Breast epithelium (tissue), 4 donors: Measurements from ENCODE around the gene TAB3. TPM values are rescaled to one million over a fixed set of nuclear protein-coding genes. Genes with fewer than 3 reads are reported as not detected.
A peak's percentile ranks its signal among the peaks of the same experiment; 100 is the strongest.

Experiments
- DNase-seq, 2 donors: peaks; one replicate each; pipeline ENCODE4 v3.0.0-alpha.2; 2019; ENCODE audit warnings: low spot score in 2 of 2
- H3K27ac ChIP-seq, 2 donors: fragments of 200-600 bp; sonication (generic) in 1 of 2; one replicate each; pipeline ENCODE4 v1.5.1; 2016 to 2019; ENCODE audit warnings: mild to moderate bottlenecking in 1 of 2
- H3K27me3 ChIP-seq, 2 donors: fragments of 200-600 bp; sonication (generic) in 1 of 2; one replicate each; pipeline versions ENCODE4 v1.5.1 to v1.6.0; 2017 to 2019; ENCODE audit warnings: control low read depth in 1 of 2, mild to moderate bottlenecking in 1 of 2
- H3K36me3 ChIP-seq: fragments of 200-600 bp; one replicate; pipeline ENCODE4 v1.5.1; 2019
- H3K4me1 ChIP-seq, 2 donors: fragments of 200-600 bp; sonication (generic); one replicate each; pipeline ENCODE4 v1.5.1; 2016 to 2019; ENCODE audit warnings: control low read depth in 1 of 2
- H3K4me3 ChIP-seq, 3 donors: fragments of 200-600 bp; sonication (generic); 1 replicate in 2 of 3; 2 replicates in 1 of 3; pipeline ENCODE4 v1.5.1; 2016 to 2019; ENCODE audit warnings: mild to moderate bottlenecking in 3 of 3, moderate library complexity in 2 of 3
- H3K9me3 ChIP-seq, 2 donors: fragments of 200-600 bp; sonication (generic) in 1 of 2; one replicate each; pipeline ENCODE4 v1.5.1; 2016 to 2019; ENCODE audit warnings: control low read depth in 1 of 2
- POLR2A ChIP-seq: fragments of 450-650 bp; IDR thresholded peaks from one replicate; pipeline ENCODE4 v1.6.1; 2016; ENCODE audit warnings: antibody characterized with exemption, mild to moderate bottlenecking, moderate library complexity
- POLR2AphosphoS5 ChIP-seq, 3 donors: sonication (generic); formaldehyde crosslinking; IDR thresholded peaks; one replicate each; pipeline ENCODE4 v1.6.1; 2017; ENCODE audit warnings: antibody characterized with exemption in 3 of 3
- intact Hi-C: fragments of 100-400 bp; cut with DNase I; formaldehyde crosslinking; loops from one replicate; pipeline ENCODE4 v1.15.1; 2023; ENCODE audit warnings: low total_unique reads
- total RNA-seq, 3 donors: library from RNA; depleted of rRNA; stranded (reverse); fragments of >200 nt; gene quantifications; one replicate each; pipeline ENCODE4 v1.1.0, GENCODE V29; 2016
- TF ChIP-seq, protein P1 (sequence below), 3 donors: fragments of 450-650 bp; IDR thresholded peaks; one replicate each; pipeline ENCODE4 v1.5.1; 2016 to 2017; ENCODE audit warnings: antibody characterized with exemption in 3 of 3, mild to moderate bottlenecking in 3 of 3, moderate library complexity in 3 of 3

The TAB3 gene, protein sequence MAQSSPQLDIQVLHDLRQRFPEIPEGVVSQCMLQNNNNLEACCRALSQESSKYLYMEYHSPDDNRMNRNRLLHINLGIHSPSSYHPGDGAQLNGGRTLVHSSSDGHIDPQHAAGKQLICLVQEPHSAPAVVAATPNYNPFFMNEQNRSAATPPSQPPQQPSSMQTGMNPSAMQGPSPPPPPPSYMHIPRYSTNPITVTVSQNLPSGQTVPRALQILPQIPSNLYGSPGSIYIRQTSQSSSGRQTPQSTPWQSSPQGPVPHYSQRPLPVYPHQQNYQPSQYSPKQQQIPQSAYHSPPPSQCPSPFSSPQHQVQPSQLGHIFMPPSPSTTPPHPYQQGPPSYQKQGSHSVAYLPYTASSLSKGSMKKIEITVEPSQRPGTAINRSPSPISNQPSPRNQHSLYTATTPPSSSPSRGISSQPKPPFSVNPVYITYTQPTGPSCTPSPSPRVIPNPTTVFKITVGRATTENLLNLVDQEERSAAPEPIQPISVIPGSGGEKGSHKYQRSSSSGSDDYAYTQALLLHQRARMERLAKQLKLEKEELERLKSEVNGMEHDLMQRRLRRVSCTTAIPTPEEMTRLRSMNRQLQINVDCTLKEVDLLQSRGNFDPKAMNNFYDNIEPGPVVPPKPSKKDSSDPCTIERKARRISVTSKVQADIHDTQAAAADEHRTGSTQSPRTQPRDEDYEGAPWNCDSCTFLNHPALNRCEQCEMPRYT
- total RNA-seq, result 10 to 100 TPM; 20.6 to 40.5 (median 27.2) TPM

DNA sequence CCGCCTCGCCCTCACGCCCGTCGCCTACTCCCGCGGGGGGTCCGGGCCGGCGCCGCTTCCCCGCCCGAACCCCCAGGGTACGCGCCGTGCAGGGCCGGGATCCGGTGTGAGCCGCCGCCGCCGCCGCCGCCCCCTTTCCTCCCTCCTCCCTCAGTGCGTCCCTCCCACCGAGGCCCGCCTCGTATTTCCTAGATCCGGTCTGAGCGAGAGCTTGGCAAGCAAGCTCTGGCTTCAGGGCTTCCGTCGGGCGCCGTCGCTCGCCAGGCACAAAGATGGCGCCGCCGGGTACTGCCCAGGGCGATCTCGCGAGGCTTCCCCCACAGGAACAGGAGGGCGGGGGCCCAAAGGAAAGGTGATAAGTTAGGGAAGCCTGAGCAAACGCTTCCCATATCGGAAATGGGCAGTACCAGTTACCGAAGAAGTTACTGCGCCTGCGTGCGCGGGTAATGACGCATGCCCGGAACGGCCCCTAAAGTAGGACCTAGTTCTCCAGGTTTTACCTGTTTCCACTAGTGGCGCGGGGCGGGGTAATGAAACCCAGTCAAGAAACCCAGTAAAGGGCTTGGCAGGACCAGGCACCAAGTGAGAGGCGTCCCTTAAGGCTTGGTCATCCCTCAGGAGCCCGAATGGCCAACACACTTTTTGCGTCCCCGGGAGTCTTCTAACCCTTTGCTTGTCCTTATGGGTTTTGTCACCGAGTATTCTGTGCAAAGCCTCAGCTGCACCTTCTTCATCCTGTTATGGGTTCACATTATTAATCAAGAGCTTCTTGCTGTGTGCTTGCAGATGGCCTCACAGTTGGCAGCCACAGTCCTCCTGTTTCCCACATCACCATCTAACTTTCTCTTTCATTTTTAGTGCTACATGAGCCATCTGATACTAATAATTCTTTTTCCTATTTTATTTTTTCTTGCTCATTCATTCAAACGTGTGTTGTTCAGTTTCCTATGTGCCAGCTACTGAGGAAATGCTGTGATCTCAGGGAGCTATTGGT is at the start of gene TAB3:
TAB3 (minus strand) TSS at position 108 of the 994 bp plus-strand sequence. CDS start 29,666 bp downstream, outside the sequence.
- intact Hi-C loops, result loop anchor here (5.0 kb wide), 1 partner anchor 123 kb away; no protein-coding TSS in a partner anchor
- DNase-seq, result peak; percentile 91 to 94
- Histone ChIP-seq H3K36me3 (no peaks in the 10 kb centered on the region), H3K9me3 (no peaks in the 10 kb centered on the region), H3K4me3 (peak within 1 kb of the TSS; percentile 76 to 78 (median 77)), H3K4me1 (peaks cover 0 to 3% of the 10 kb centered on the region in 2 donors), H3K27me3 (peaks cover 0 to 37% of the 10 kb centered on the region in 2 donors), H3K27ac (peak within 1 kb of the TSS; percentile 85 to 92)
- TF ChIP-seq, protein P1, sequence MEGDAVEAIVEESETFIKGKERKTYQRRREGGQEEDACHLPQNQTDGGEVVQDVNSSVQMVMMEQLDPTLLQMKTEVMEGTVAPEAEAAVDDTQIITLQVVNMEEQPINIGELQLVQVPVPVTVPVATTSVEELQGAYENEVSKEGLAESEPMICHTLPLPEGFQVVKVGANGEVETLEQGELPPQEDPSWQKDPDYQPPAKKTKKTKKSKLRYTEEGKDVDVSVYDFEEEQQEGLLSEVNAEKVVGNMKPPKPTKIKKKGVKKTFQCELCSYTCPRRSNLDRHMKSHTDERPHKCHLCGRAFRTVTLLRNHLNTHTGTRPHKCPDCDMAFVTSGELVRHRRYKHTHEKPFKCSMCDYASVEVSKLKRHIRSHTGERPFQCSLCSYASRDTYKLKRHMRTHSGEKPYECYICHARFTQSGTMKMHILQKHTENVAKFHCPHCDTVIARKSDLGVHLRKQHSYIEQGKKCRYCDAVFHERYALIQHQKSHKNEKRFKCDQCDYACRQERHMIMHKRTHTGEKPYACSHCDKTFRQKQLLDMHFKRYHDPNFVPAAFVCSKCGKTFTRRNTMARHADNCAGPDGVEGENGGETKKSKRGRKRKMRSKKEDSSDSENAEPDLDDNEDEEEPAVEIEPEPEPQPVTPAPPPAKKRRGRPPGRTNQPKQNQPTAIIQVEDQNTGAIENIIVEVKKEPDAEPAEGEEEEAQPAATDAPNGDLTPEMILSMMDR (IDR thresholded peaks at IDR 0.05), result no peak
- TF ChIP-seq POLR2AphosphoS5 (IDR thresholded peaks at IDR 0.05), result peak; percentile 55 to 64 (median 58)

DNA sequence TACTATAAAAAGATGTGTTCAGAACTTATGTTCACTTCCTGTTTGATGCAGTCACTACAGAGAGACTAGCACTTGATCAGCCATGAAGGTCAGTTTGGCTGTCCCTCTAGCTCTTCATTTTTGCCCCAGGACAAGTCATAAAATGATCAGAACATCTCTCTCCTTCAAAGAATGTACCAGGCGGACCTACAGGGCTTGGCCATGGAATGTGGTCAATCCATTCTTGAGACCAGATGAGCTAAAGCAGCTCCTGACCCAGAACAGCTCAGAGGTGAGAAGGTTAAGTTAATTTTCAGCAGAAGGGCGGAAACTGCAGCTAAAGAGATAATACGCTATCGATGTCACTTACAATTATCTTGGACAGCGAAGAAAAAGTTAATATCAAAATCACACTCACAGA is 49.2 kb upstream of the TAB3 start:
- no peaks in the 10 kb centered on the region for H3K4me1 ChIP-seq
- intact Hi-C loops, result no loop called here
- no peak overlapping the region for H3K4me3 ChIP-seq
- DNase-seq, result no peak
- peaks cover 0 to 36% of the 10 kb centered on the region in 2 donors for H3K27me3 ChIP-seq
- no peaks in the 10 kb centered on the region for H3K36me3 ChIP-seq
- H3K9me3 ChIP-seq, result no peaks in the 10 kb centered on the region
- TF ChIP-seq, protein P1 (IDR thresholded peaks at IDR 0.05), result no peak
- TF ChIP-seq POLR2A, result no peak
- no peak for TF ChIP-seq POLR2AphosphoS5 (IDR thresholded peaks at IDR 0.05)
- H3K27ac ChIP-seq, result no peak overlapping the region

DNA sequence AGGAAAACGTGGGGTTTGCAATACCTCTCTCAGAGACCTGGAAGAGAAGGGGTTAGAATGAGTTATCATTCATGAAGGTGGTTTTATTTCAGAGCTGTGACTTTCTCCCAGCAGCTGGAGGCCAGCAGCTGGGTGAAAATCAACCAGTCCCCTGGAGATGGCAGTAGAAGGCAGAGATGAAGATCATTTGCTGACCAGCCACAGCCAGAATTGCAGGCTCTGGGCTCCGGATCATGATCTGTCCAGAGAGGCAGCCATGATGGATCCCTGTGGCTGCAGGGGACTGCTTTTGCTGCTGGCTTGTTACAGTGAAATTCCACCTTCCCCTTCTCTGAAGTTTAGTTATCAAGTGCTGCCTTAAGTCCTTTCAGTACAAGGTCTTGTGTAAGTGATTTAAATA is 46.9 kb upstream of the TAB3 start:
- peak in 1 of 2 donors; percentile 46 for DNase-seq

DNA sequence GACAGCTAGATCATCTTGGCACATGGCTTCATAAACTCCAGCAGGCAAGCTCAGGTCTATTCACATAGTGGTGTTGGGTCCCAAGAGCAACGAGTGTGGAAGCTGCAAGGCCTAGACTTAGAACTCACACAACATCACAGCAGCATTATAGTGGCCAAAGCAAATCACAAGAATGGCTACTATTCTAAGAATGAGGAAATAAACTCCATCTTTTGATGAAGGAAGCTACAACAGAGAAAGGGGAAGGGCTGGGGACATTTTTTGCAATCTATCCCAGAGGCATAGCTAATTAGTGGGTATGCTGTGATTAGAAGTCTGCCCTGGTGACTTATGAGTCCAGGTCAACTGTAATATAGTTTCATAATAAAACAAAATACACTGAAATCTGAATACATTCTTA is 42.9 kb upstream of the TAB3 start:
- intact Hi-C loops, result no loop called here
- Histone ChIP-seq H3K4me1 (no peaks in the 10 kb centered on the region), H3K27me3 (peaks cover 0 to 16% of the 10 kb centered on the region in 2 donors), H3K27ac (no peak overlapping the region), H3K36me3 (no peaks in the 10 kb centered on the region), H3K9me3 (no peaks in the 10 kb centered on the region), H3K4me3 (no peak overlapping the region)
- TF ChIP-seq, protein P1 (IDR thresholded peaks at IDR 0.05), result no peak
- TF ChIP-seq POLR2AphosphoS5 (IDR thresholded peaks at IDR 0.05), result no peak
- TF ChIP-seq POLR2A, result no peak
- no peak for DNase-seq

More for the DNA sequence above, 46.9 kb upstream of the TAB3 start:
- Histone ChIP-seq H3K36me3 (no peaks in the 10 kb centered on the region), H3K4me3 (no peak overlapping the region), H3K4me1 (no peaks in the 10 kb centered on the region), H3K27ac (no peak overlapping the region), H3K9me3 (no peaks in the 10 kb centered on the region), H3K27me3 (peaks cover 0 to 29% of the 10 kb centered on the region in 2 donors)
- intact Hi-C loops, result no loop called here
- TF ChIP-seq, protein P1 (IDR thresholded peaks at IDR 0.05), result no peak
- TF ChIP-seq POLR2A (no peak), POLR2AphosphoS5 (IDR thresholded peaks at IDR 0.05) (no peak)
